GM19099 (cell line): ENCODE results near the gene BCL7A.

Source experiments
- POLR2A ChIP-seq: IDR thresholded peaks from 3 replicates; pipeline ENCODE4 v1.6.1; 2011; ENCODE audit warnings: low read depth; ENCODE audit not compliant: insufficient read length; ENCODE audit errors: extremely low read depth

BCL7A gene

DNA sequence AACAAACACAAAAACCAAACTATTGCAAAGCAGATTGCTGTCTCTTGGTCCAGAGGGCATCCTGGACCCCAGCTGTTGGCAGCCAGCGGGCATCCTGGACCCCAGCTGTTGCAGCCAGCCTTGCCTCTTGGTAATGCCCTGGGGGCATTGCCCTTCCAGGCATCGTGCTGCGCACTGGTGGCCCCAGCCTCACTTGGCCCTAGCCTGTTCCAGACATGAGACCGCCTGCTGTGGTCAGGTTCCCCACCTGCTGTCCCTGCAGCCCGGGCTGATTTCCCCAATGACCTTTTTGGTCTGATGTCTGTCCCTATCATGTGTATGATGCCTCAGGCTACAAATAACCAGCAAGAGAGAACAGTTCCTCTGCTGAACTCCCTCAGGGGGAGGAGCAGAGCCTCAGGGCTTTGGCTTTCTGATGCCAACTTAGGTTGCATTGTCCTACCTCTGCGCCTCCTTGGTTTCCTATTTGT lies 77.6 kb downstream of the BCL7A start:
- no peak for TF ChIP-seq POLR2A

DNA sequence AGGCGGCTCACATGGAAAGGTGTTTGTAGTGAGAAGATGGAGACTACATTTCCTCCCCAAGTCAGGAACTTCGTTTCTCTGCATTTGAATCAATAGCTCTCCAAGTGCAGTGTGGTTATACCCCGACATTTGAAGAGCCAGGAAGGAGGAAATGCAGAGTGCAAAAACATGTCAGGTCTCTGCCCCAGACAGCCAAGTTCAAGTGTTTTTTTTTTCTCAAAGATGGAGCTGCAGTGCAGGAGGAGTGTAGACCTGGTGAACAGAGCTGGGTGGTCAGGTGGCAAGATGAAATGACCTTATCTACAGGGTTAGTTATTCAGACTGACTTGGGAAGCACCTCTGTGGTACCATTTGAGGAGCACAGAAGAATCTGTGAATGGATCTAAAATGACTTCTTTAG lies 78.2 kb downstream of the BCL7A start:
- TF ChIP-seq POLR2A, result no peak

DNA sequence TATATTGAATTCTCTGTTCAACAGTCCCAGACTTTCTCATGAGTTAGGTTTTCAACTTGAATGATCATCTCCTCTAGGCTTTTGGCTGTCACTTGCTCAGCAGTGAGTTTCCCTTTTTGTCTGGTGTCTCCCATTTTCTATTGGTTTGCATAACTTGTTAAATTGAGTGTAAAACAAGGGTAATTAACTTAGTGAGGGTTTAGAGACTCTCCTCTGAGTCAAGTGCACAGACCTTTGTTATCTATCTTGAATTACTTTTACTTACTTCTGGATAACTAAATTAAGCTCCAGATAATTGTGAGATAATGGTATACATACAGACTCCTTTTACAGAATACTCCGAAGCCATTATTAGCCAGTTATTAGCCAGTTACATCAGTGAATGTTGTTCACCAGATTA lies 78.9 kb downstream of the BCL7A start:
- no peak for TF ChIP-seq POLR2A

DNA sequence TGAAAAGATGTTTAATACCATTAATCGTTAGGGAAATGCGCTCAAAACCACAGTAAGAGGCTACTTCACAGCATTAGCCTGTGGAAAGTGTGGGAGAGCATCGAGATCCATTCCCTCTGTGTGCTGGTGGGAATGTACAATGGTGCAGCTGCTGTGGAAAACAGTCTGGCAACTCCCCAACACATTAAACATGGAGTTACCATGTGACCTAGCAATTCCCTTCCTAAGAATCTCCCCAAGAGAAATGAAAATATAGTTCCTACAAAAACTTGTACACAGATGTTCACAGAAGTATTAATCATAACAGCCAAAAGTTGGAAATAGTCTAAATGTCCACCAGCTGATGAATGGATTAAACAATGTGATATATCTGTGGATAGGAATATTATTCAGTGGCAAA lies 80.6 kb downstream of the BCL7A start:
- no peak for TF ChIP-seq POLR2A

DNA sequence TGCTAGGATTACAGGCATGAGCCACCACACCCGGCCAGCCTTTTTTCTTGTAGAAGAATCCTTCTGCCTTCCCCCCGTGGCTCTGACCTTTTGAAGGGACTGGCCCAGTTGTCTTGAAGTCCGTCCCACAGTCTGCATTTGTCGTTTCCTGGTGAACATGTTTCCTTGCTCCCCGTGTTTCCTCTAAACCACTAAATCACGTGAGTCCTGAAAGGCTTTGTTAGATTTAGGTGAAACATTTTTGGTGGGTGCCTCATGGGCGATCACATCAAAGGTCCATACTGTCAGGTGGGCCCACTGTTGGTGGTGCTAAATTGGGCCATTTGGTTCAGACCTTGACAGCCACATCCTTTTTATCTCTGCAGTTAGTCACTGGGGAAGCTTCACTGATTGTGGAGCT lies 83.2 kb downstream of the BCL7A start:
- TF ChIP-seq POLR2A, result no peak

DNA sequence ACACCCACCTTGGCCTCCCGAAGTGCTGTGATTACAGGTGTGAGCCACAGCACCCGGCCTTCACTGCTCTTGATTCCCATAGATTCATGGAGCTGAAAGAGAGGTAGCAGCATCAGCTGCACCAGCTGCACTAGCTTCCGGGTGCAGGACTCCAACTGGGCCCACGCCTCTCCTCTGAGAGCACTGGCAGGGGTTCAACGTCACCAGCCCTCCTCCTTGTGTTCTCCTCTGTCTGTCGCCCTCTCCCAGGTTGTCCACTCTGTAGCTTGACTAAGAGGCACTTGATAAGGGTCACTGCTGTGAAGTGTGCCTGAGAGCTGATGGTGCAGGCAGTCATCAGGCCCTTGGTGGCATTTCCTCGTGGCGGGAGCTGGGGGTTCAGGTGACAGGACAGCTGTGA lies 85.2 kb downstream of the BCL7A start:
- TF ChIP-seq POLR2A, result no peak

DNA sequence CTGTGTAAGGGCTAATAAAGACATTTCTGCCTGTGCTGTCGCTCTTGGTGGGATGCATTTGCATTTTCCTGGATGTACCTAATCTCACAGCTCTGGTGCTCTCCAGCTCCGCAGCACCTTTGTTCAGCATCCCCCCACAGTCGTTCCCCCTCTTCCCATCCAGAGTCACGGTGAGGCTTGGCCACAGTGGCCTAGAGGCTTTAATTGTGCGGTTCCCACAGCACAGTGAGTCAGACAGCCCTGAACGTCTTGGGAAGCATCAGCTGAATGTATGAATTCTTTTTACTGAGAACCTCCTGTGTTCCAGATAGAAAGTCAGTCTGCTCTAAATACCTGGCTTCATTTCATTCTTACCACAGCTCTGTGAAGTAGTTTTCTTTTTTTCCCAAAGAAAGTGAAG lies 85.6 kb downstream of the BCL7A start:
- TF ChIP-seq POLR2A, result no peak

DNA sequence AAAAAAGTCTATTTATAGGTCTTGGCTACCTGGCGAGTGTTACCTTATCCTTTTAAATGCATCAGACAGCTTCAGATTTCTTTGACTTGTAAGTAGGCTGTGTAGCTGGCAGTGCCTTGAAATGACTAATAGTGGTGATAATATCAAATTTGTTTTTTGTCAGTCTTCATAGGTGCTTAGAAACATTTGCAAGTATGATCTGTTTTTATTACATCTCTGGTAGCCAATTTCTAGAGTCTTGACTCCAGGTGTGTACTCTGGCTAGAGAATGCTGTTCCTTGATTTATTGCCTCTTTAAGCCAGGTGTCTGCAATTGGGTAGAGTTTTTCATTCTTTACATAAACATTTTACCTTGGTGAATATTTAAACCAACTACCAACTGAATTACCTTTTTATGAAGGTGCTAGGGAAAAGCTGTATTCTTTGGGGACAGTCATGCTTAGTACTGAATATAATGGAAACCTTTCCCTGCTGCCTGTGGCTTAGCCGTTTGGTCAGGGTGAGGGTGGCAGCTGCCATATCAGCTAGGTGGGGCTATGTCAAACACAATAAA lies 89.5 kb downstream of the BCL7A start:
- TF ChIP-seq POLR2A, result no peak
